Duodenal mucosa (tissue), 2 donors: ENCODE results near the gene KRT36.

ENCODE experiments used
- H3K27ac ChIP-seq: one replicate; pipeline ENCODE4 v1.7.0; 2013; ENCODE audit warnings: low read depth, low read length
- H3K27me3 ChIP-seq, 2 donors: one replicate each; pipeline ENCODE4 v1.7.0; 2013; ENCODE audit warnings: low read length in 2 of 2, control low read depth in 1 of 2; ENCODE audit not compliant: insufficient read depth in 2 of 2, control insufficient read depth in 1 of 2
- H3K36me3 ChIP-seq, 2 donors: one replicate each; pipeline ENCODE4 v1.7.0; 2013; ENCODE audit warnings: low read length in 2 of 2, control low read depth in 1 of 2; ENCODE audit not compliant: insufficient read depth in 2 of 2, control insufficient read depth in 1 of 2
- H3K4me1 ChIP-seq, 2 donors: one replicate each; pipeline ENCODE4 v1.7.0; 2013; ENCODE audit warnings: low read length in 2 of 2, control low read depth in 1 of 2; ENCODE audit not compliant: insufficient read depth in 2 of 2, control insufficient read depth in 1 of 2
- H3K4me3 ChIP-seq, 2 donors: one replicate each; pipeline ENCODE4 v1.7.0; 2013; ENCODE audit warnings: low read length in 2 of 2, low read depth in 1 of 2
- H3K9ac ChIP-seq, 2 donors: one replicate each; pipeline ENCODE4 v1.7.0; 2013; ENCODE audit warnings: low read length in 2 of 2, low read depth in 1 of 2
- H3K9me3 ChIP-seq, 2 donors: one replicate each; pipeline ENCODE4 v1.7.0; 2013; ENCODE audit warnings: low read length in 2 of 2, control low read depth in 1 of 2; ENCODE audit not compliant: control insufficient read depth in 1 of 2

The KRT36 gene

DNA sequence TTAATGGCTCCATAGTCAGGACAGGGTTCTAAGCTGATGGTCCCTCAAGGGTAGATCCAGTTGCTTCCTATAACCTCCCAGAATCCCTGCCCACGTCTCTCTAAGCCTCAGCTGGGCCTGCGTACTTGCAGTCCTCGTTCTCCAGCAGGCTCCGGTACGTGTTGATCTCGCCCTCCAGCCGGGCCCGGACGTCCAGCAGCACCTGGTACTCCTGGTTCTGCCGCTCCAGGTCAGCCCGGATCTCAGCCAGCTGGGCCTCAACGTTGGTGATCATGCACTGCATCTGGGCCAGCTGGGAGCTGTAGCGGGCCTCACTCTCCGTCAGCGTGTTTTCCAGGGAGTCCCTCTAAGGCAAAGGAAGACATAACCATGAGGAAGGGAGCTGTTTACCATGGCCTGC is 27.0 kb downstream of the KRT36 start:
- H3K4me1 ChIP-seq = peaks cover 0 to 9% of the 10 kb centered on the region in 2 donors
- peaks cover 0 to 5% of the 10 kb centered on the region in 2 donors for H3K27me3 ChIP-seq
- no peak overlapping the region for H3K27ac ChIP-seq

GRCh38 chr17:41457676-41458075 is 32.0 kb downstream of the KRT36 start:
- Histone ChIP-seq H3K27ac (no peak overlapping the region), H3K27me3 (peaks cover 0 to 6% of the 10 kb centered on the region in 2 donors), H3K4me3 (no peak overlapping the region), H3K9ac (no peak overlapping the region), H3K9me3 (no peaks in the 10 kb centered on the region), H3K36me3 (no peaks in the 10 kb centered on the region), H3K4me1 (peaks cover 0 to 9% of the 10 kb centered on the region in 2 donors)

More for the DNA sequence above, 27.0 kb downstream of the KRT36 start:
- Histone ChIP-seq H3K4me3 (no peak overlapping the region), H3K36me3 (no peaks in the 10 kb centered on the region), H3K9me3 (no peaks in the 10 kb centered on the region), H3K9ac (no peak overlapping the region)

- Histone ChIP-seq H3K27ac (no peak overlapping the region), H3K9me3 (no peaks in the 10 kb centered on the region), H3K27me3 (peaks cover 0 to 6% of the 10 kb centered on the region in 2 donors), H3K9ac (no peak overlapping the region), H3K4me3 (no peak overlapping the region), H3K4me1 (peaks cover 0 to 9% of the 10 kb centered on the region in 2 donors), H3K36me3 (no peaks in the 10 kb centered on the region)
These were observed 33.5 kb downstream of the KRT36 start for GRCh38 chr17:41456204-41456603.

DNA sequence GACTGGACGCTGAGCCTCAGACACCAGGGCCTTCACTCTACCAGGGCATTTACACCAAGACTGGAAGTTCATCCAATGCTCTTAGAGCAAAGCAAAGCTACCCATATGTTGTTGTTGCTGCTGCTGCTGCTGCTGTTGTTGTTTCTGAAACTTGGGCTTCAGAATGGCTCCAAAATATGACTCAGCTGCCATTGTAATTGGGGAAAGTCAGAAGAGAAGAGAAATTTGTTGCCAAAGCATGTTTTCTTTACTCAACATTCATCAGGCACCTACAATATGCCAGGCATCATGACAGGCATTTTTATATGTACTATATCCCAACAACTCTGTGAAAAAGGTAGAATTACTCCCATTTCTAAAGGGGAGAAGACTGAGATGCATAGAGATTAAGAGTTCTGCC is 34.5 kb downstream of the KRT36 start:
- H3K4me1 ChIP-seq = peaks cover 0 to 9% of the 10 kb centered on the region in 2 donors
- H3K27me3 ChIP-seq = peaks cover 0 to 6% of the 10 kb centered on the region in 2 donors
- H3K4me3 ChIP-seq = no peak overlapping the region
- no peak overlapping the region for H3K9ac ChIP-seq
- H3K9me3 ChIP-seq = no peaks in the 10 kb centered on the region
- H3K27ac ChIP-seq = no peak overlapping the region
- H3K36me3 ChIP-seq = no peaks in the 10 kb centered on the region

DNA sequence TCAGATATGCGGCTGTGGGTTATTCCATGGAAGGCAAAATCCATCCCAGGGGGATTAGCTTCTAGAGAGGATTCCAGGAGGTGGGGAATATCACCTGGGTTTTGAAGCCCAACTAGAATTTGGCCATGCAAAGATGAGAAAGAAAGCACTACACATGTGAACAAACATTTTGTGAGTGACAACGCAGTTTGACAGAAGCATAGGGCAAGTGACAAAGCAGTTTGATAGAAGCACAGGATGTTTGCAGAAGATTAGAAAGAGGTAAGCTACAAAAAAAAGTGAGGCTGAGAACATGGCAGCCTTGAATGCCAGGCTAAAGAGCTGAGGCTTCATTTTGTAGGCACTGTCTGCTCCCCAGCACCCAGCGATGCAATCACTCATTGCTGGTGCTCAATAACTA is 36.6 kb downstream of the KRT36 start:
- no peak overlapping the region for H3K4me3 ChIP-seq
- no peak overlapping the region for H3K9ac ChIP-seq
- H3K27ac ChIP-seq = no peak overlapping the region
- no peaks in the 10 kb centered on the region for H3K4me1 ChIP-seq
- H3K36me3 ChIP-seq = no peaks in the 10 kb centered on the region
- no peaks in the 10 kb centered on the region for H3K9me3 ChIP-seq
- H3K27me3 ChIP-seq = peaks cover 0 to 4% of the 10 kb centered on the region in 2 donors

DNA sequence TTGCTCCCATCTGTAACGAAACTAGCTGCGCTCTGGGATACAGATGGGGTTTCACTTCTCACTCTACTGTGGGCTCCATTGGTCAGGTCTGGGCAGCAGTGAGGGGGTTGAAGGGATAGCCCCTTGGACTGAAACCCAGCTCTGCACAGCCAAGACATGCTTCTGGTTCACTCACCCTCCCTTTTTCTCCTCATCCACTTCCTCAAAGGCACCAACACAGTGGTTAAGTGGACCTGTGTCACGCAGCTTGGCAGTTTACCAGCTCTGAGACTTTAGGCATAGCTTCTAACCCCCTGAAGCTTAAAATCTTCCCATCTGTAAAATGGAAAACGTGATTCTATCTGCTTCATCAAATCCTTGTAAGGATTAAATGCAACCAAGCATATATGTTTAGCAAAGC is 37.4 kb downstream of the KRT36 start:
- H3K27me3 ChIP-seq = no peaks in the 10 kb centered on the region
- H3K36me3 ChIP-seq = no peaks in the 10 kb centered on the region
- no peak overlapping the region for H3K4me3 ChIP-seq
- H3K27ac ChIP-seq = no peak overlapping the region
- H3K9me3 ChIP-seq = no peaks in the 10 kb centered on the region
- no peak overlapping the region for H3K9ac ChIP-seq
- no peaks in the 10 kb centered on the region for H3K4me1 ChIP-seq

DNA sequence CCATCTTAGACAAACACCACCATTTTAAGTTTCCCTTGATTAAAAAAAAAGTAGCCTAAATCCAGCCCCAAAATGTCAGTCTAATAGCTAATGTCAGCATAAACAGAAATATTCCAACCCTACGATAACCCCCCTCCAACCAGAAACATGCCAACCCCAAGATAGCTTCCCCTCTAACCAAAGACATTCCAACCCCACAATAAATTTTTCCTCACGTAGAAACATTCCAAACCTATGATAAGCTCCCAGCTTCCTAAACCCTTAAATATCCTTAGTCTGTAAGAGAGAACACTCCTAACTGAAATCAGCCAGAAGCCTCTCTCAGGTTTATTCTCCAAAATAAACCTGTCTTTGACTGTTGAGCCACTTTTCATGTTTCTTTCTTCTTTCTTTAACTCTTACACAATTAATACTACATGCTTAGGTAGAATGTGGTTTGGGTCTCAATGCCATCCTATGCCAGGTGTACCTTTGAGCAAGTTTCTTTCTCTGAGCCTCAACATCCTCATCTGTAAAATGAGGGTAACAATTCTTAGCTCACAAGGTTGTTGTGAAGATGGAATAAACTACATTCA is 38.5 kb downstream of the KRT36 start:
- Histone ChIP-seq H3K4me3 (no peak overlapping the region), H3K4me1 (no peaks in the 10 kb centered on the region), H3K9me3 (no peaks in the 10 kb centered on the region), H3K9ac (no peak overlapping the region), H3K36me3 (no peaks in the 10 kb centered on the region), H3K27ac (no peak overlapping the region), H3K27me3 (no peaks in the 10 kb centered on the region)

DNA sequence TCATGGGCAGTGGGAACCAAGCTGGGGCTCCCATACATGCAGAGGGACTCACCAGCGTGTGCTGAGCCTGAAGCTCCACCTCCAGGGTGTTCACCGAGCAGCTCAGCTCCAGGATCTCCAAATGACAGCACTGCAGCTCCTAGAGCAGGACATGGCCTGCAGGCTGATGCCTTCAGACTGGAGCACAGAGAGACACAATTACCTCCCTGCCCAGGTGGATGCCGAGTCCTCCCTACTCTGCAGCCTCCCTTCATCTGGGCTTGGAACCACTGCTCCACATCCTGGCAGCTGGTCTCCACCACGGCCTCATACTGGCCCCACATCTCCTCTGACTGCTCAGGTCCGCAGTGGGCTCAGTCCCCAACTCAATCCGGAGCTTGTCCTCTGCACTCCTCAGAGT is 40.7 kb downstream of the KRT36 start:
- H3K9ac ChIP-seq = no peak overlapping the region
- no peaks in the 10 kb centered on the region for H3K27me3 ChIP-seq
- no peak overlapping the region for H3K4me3 ChIP-seq
- no peaks in the 10 kb centered on the region for H3K9me3 ChIP-seq
- no peaks in the 10 kb centered on the region for H3K4me1 ChIP-seq
- H3K27ac ChIP-seq = no peak overlapping the region
- H3K36me3 ChIP-seq = no peaks in the 10 kb centered on the region

DNA sequence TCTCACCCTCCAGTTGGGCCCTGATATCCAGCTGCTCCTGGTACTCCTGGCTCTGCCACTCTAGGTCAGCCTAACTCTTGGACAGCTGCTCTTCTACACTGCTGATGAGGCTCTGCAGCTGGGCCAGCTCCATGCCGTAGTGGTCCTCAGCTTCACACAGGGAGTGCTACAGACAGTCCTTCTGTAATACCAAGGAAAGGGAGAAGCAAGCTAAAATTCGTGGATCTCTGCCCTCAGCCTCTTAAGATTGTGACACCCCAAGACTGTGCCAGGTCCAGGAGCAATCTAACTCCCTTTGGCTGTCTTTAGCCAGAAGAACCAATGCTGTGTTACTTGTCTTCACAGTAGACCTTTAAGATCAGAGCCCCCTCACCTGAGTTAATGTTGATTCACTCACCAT is 41.2 kb downstream of the KRT36 start:
- Histone ChIP-seq H3K27me3 (no peaks in the 10 kb centered on the region), H3K27ac (no peak overlapping the region), H3K36me3 (no peaks in the 10 kb centered on the region), H3K4me3 (no peak overlapping the region), H3K4me1 (no peaks in the 10 kb centered on the region), H3K9me3 (no peaks in the 10 kb centered on the region), H3K9ac (no peak overlapping the region)

GRCh38 chr17:41446806-41447205 is 42.9 kb downstream of the KRT36 start:
- H3K9ac ChIP-seq = no peak overlapping the region
- H3K4me1 ChIP-seq = no peaks in the 10 kb centered on the region
- H3K27me3 ChIP-seq = peaks cover 0 to 6% of the 10 kb centered on the region in 2 donors
- no peak overlapping the region for H3K27ac ChIP-seq
- no peaks in the 10 kb centered on the region for H3K9me3 ChIP-seq
- no peak overlapping the region for H3K4me3 ChIP-seq
- H3K36me3 ChIP-seq = no peaks in the 10 kb centered on the region

DNA sequence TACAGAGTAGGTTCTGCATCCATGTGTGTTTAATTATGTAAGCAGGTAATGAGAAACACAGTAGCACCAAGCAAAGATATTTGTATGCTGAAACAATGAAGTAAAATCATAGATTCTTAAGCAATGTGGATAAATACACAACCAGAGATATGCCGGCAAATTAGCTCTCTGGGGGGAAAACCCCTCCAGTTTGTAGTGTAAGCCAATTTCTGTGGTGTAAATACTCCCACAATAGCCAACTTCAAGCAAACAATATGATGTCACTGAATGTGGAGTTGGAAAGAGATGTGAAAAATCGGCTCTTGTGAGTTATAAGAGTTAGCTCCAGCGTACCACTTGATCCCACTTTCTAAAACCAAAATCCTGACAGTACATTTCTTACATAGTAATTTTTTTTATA is 45.1 kb downstream of the KRT36 start:
- Histone ChIP-seq H3K27ac (no peak overlapping the region), H3K9ac (no peak overlapping the region), H3K4me3 (no peak overlapping the region), H3K36me3 (no peaks in the 10 kb centered on the region), H3K4me1 (no peaks in the 10 kb centered on the region), H3K27me3 (peaks cover 0 to 6% of the 10 kb centered on the region in 2 donors), H3K9me3 (no peaks in the 10 kb centered on the region)
